ENCODE data around the gene STX1A.
"Not testable (repeated sequence)": the region's sequence is repeated elsewhere in the genome, so short reads cannot be mapped to it uniquely, and the experiment has no call there.

STX1A gene

DNA sequence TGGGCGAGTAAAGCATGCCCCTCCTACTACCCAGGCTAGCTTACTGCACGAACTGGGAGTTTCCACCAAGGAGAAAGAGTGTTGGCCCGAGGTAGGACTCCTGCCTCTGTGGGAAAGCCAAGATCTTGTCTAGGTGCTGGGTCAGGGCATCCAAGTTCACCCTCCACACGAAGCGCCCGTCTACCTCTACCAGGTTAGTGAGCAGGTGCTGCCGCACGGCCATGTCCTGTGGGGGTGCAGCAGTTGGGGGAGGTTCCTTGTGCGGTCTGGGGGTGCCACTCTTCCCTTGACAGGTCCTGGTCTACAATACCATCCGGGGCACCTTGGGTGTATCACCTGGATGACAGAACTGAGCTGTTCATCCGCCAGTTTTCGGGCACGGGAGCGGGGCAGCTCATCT is 17.4 kb upstream of the STX1A start:
- DNase-seq (ENCODE audit: low spot score), result no peak

DNA sequence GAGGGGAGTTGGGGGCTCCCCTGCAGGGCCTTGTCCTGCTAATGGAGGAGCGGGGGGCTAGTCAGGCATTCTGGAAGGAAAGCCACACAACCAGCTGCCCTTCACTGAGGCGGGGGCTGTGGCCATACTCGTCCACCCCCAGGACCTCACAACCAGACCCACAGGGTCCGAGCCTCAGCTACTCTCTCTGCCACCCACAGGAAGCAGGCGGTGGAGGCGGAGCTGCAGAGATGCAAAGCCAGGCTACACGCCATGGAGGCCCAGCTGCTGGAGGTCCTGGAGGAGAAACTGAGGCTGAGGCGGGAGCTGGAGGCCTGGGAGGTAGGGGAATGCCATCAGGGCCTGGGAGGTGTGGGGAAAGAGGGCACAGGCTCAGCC is 16.0 kb upstream of the STX1A start:
- DNase-seq (ENCODE audit: low spot score), result no peak

GRCh38 chr7:73734619-73735527 is 15.4 kb upstream of the STX1A start:
- DNase-seq (ENCODE audit: low spot score), result peak; percentile 82

GRCh38 chr7:73732397-73732796 is 12.9 kb upstream of the STX1A start:
- no peak for DNase-seq (ENCODE audit: low spot score)

DNA sequence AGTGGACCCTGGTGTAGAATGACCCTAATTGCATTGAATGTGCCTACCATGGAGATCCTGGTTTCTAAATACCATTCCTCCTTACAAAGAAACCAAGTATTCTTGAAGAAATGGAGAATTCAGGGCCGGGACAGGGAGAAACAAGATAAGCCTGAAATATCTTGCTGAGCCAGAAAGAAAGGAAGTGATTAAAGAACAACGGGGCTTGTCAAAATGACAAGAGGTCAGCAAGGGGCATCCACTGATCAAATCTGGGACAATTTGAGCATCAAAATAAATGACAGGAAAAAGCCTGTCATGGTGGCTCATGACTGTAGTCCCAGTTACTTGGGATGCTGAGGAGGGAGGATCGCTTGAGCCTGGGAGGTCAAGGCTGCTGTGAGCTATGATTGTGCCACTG is 11.0 kb upstream of the STX1A start:
- DNase-seq (ENCODE audit: low spot score), result peak; percentile 60

DNA sequence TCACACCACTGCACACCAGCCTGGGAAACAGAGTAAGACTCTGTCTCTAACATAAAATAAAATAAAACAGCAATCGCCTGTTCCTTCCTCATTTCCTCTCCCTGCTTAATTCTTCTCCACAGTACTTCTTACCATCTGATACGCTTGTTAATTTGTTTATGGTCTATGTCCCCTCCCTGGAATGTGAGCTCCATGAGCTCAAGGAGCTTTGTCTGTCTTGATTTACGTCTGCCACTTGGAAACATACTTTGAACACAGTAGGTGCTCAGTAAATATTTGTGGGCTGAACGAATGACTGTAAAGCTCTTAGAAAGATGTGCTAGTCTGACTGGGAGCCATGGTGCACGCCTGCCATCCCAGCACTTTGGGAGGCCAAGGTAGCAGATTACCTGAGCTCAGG is 9.1 kb upstream of the STX1A start:
- DNase-seq (ENCODE audit: low spot score), result no peak

DNA sequence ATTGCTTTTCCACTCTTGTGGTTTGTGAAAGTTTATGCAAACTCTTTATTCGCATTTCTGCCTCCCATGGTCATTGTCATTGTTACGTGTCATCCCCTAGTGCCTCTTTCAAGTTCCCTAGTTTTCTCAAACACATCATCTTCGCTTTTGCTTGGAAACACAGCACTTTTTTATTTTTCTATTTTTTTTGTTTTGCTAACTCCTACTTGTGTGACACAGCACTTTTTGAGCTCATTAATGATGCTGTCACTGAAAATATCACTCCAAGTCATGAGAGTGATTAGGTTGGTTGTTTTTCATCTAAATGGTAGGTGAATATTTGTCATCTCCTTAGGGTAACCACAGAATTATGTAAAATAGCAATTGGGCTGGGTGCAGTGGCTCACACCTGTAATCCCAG is 8.5 kb upstream of the STX1A start:
- no peak for DNase-seq (ENCODE audit: low spot score)

DNA sequence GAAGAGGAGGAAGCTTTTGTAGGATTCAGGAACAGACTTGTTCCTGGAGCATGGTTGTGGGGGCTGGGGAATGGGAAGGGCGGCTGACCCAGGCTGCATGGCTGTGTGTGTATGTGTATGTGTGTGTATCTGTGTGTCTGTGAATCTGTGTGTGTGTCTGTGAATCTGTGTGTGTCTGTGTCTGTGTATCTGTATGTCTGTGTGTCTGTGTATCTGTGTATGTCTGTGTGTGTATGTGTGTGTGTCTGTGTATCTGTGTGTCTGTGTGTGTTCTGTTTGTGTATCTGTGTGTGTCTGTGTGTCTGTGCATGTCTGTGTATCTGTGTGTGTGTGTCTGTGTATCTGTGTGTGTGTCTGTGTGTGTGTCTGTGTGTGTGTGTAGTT is 6.6 kb upstream of the STX1A start:
- no peak for DNase-seq (ENCODE audit: low spot score)

DNA sequence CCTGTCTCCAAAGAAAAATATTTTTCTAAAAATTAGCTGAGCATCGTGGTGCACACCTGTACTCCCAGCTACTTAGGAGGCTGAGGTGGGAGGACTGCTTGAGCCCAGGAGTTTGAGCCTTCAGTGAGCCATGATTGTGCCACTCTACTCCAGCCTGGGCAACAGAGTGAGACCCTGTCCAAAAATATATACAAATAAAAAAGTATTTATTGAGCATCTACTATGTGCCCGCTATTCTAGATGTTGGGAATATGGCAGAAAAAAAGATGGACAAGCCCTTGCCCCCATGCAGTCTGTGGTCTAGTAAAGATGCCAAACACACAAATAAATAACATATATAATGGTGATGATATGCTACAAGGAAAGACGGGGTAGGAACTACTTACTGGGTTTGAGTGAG is 4.3 kb upstream of the STX1A start:
- no peak for DNase-seq (ENCODE audit: low spot score)

GRCh38 chr7:73722785-73723184 is 3.3 kb upstream of the STX1A start:
- no peak for DNase-seq (ENCODE audit: low spot score)

GRCh38 chr7:73722182-73722581 is 2.7 kb upstream of the STX1A start:
- not testable (repeated sequence) for DNase-seq (ENCODE audit: low spot score)

- DNase-seq (ENCODE audit: low spot score), result no peak
These were observed 1.9 kb upstream of the STX1A start for GRCh38 chr7:73721377-73721817.

DNA sequence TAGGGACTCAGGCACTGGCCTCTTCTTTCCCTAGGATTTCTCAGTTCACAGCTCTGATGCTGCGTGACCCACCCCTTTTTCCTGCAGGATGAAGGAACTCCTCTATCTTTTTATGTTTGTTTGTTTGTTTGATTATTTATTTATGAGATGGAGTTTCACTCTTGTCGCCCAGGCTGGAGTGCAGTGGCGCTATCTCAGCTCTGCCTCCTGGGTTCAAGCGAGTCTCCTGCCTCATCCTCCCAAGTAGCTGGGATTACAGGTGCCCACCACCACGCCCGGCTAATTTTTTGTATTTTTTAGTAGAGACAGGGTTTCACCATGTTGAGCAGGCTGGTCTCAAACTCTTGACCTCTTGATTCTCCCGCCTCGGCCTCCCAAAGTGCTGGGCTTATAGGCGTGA is 974 bp upstream of the STX1A start:
- DNase-seq (ENCODE audit: low spot score), result not testable (repeated sequence)

- no peak for DNase-seq (ENCODE audit: low spot score)
These were observed 319 bp upstream of the STX1A start for GRCh38 chr7:73719806-73720169.

- no peak for DNase-seq (ENCODE audit: low spot score)
These were observed 1.0 kb downstream of the STX1A start for GRCh38 chr7:73718438-73718881.

DNA sequence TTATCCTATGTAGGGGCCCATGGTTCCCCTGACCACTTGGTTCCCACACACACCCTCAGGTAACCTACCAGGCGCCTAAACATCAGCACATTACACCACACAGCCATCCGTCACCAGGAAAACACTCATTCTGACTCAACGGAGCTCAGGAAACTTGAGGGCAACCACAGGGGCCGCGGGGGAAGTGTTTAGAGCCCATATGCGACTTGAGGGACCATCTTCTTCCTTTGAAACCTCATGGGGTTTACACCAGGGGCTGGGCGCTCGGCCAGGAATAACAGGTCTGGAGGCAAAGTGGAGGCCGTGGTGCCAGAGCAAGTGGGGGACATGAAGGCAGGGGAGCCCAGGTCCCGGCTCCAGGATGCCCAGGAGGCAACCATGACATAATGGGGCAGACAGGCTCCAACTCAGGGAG is 1.5 kb downstream of the STX1A start:
- DNase-seq (ENCODE audit: low spot score), result no peak

DNA sequence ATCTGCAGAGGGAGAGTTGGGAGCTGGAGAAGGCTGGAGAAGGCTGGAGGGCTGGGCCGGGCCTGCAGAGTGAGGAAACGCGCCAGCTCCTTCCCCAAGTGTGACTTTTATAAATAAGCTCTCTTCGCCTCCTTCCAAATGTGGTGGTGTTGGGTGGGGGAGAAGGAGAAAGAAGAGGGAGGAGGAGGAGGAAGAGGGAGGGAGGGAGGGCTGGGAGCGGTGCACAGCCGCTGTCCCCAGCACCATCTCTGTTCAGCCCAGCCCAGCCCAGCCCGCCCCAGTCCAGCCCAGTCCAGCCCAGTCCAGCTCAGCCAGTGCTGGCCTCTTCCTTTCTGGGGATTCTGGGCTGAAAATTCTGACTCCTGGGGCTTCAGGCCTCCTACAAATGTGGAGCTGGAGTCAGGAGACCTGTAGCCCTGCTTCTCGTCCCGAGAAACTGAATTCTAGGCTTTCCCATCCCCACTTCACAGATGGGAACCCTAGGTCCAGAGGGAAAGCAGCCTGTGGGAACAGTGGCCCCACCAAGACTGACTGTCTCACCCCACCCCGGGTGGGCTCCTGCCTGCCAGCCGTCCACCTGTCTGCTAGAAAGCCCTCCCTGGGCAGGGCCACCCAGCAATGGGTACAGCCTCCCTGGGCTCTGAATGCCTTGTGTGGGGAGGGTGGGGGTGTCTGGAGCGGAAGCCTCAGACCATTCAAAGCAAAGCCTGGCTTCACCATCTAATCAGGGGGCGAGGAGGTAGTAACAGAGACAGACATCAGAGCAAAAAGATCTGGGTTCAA is 2.3 kb downstream of the STX1A start:
- DNase-seq (ENCODE audit: low spot score), result no peak

- DNase-seq (ENCODE audit: low spot score), result no peak
These were observed 3.1 kb downstream of the STX1A start for GRCh38 chr7:73716318-73716890.

DNA sequence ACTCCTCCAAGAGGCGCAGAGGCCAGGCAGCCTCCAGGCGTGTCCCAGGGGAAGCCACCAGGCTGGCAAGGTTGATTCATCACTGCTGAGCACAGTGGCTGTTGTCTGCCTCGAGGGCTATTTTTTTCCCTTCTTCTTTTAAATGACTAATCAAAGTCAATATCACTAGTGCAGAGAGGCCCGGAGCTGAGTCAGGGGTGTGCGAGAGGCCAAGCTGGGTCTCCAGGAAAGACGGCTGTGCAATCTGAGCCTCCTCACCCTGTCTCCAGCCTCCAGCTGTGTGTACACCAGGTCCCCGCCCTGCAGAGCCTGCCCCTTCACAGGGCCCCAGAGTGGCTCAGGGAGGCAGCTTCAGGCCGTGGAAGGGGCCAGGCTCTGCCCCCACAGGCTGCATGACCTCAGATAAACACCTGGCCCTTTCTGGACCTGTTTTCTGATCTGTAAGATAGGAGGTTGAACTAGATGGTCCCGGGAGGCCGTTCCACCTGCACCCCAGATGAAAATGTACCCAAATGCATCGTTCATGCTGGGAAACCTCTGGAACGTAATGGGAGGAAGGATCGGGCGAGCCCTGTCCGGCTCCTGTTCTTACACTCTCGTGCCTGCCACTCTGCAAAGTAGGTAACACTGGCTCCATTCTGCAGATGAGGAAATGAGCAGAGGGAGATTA is 3.7 kb downstream of the STX1A start:
- peak; percentile 73 for DNase-seq (ENCODE audit: low spot score)

- DNase-seq (ENCODE audit: low spot score), result not testable (repeated sequence)
These were observed 6.2 kb downstream of the STX1A start for GRCh38 chr7:73713319-73713718.

DNA sequence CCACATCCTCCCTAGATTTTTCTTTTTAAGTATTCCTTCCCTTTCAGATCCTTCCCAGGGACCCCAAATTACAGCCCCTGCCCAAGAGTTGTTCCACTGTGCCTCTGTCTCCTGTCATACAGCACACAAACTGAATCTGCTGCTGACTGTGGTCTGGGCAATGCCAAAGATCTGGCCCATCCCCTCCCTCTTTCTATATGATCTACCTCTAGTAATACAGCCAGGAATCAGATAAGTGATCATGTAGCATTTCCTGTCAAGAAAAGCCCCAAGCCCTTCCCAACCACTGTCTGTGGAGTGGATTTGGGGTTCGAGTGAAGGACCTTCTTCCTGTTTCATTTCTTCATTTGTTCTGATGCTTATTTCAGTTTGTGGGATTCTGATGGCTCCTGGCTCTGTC is 6.7 kb downstream of the STX1A start:
- no peak for DNase-seq (ENCODE audit: low spot score)

All from SK-N-DZ (cell line).